GM19193 (cell line): ENCODE results near the gene PPM1M.

Experiments used
- POLR2A ChIP-seq: IDR thresholded peaks from 4 replicates; pipeline ENCODE4 v1.6.1; 2011; ENCODE audit not compliant: insufficient read depth, insufficient read length; ENCODE audit errors: extremely low read depth

PPM1M gene

DNA sequence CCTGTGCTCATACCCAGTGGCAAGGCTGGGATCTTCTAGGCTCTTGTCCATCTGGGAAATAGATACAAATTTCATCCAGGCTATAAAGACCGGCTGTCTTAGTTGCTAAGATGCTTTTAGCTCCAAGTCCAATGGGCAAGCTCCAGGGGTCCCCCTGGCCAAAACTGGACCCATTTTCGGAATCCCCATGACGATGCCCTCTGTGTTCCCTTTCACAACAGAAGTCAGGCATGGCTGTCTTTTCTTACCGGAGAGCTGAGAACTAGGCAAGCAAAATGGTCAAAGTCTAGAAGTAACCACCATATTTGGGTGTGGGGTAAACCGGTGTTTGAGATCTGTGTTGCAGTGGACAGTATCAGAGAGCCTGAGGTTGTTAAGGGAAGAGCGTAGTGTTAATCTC, 43.1 kb downstream of the PPM1M start:
- no peak for TF ChIP-seq POLR2A

DNA sequence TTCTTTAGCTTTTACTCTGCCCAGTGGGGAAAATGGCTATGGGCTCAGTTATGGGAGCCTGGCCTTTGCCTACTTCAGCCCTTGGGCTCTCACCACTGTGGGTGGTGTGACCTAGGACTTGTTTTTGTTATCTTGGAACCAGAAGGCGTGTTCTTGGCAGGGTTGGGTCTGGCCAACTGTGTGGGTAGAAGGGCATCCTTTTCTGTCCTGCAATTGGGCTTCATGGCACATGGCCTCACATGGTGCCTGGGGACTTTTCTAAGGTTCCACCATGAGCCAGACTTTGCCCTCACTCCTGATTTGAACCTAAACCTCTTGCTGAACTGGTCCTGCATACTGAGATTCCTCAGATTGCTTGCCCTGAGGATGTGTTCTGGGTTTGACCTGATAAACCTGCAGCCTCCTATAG, 43.8 kb downstream of the PPM1M start:
- no peak for TF ChIP-seq POLR2A

- TF ChIP-seq POLR2A: no peak
Observed at GRCh38 chr3:52289747-52290595, 44.4 kb downstream of the PPM1M start.

DNA sequence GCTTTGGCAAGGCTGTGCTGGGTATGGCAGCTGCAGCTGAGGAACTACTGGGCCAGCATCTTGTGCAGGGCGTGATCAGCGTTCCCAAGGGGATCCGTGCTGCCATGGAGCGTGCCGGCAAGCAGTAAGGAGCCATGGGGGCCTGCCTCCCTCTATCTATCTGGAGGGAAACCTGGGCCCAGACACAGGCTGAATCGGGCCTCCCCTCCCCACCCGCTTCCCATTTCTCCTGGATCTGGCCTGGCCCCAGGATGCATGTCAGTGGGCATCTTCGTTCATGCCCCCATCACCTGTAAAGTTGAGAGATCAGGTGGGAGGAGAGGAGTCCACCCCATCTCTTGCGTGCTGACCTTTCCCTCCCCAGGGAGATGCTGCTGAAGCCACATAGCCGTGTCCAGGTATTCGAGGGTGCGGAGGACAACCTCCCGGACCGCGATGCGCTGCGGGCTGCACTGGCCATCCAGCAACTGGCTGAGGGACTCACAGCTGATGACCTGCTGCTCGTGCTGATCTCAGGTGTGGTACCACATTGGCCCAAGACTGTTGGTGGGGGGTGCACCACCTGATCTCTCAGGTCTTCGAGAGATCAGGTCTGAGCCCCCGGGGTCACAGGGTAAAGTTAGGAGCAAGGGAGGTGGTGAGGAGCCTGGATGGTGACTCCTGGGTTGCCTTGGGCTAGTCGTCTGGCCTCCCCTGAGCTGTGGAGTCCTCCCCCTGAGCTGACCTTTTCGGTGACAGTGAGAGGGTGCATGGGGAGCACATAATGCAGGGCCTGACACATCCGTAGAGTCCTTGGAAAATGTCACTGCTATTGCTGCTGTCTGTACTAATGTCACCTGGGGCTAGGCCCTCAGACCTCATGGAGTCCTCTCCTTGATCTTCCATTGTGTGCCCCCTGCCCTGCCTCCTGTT, 45.3 kb downstream of the PPM1M start:
- no peak for TF ChIP-seq POLR2A

GRCh38 chr3:52291508-52292181, 46.1 kb downstream of the PPM1M start:
- TF ChIP-seq POLR2A: no peak

DNA sequence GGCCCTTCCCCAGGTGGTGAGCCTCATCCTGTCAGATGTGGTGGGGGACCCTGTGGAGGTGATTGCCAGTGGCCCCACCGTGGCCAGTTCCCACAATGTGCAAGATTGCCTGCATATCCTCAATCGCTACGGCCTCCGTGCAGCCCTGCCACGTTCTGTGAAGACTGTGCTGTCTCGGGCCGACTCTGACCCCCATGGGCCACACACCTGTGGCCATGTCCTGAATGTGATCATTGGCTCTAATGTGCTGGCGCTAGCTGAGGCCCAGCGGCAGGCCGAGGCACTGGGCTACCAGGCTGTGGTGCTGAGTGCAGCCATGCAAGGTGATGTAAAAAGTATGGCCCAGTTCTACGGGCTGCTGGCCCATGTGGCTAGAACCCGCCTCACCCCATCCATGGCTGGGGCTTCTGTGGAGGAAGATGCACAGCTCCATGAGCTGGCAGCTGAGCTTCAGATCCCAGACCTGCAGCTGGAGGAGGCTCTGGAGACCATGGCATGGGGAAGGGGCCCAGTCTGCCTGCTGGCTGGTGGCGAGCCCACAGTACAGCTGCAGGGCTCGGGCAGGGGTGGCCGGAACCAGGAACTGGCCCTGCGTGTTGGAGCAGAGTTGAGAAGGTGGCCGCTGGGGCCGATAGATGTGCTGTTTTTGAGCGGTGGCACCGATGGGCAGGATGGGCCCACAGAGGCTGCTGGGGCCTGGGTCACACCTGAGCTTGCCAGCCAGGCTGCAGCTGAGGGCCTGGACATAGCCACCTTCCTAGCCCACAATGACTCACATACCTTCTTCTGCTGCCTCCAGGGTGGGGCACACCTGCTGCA, 46.9 kb downstream of the PPM1M start:
- TF ChIP-seq POLR2A: no peak

GRCh38 chr3:52293491-52294319, 48.1 kb downstream of the PPM1M start:
- no peak for TF ChIP-seq POLR2A

GRCh38 chr3:52294320-52295150, 49.0 kb downstream of the PPM1M start:
- no peak for TF ChIP-seq POLR2A

GRCh38 chr3:52295671-52296208, 50.2 kb downstream of the PPM1M start:
- TF ChIP-seq POLR2A: no peak

GRCh38 chr3:52297242-52298148, 51.9 kb downstream of the PPM1M start:
- no peak for TF ChIP-seq POLR2A
